OCI-LY7 (cell line): ENCODE measurements around the gene SLC44A3.

Source experiments
- CTCF ChIP-seq: fragments of 200-600 bp; sonication (generic); conservative IDR thresholded peaks from 2 replicates; pipeline ENCODE4 v1.5.1; 2014; ENCODE audit warnings: mild to moderate bottlenecking, antibody characterized with exemption, low read length, moderate library complexity, mixed read lengths
- EZH2phosphoT487 ChIP-seq: fragments of 200-600 bp; sonication (generic); IDR thresholded peaks from 2 replicates; pipeline ENCODE4 v1.6.1; 2018; ENCODE audit warnings: low read depth, borderline replicate concordance, mild to moderate bottlenecking, mixed run types, antibody characterized with exemption, low read length, moderate library complexity, mixed read lengths

- TF ChIP-seq CTCF (no peak), EZH2phosphoT487 (no peak)
These were observed 106.8 kb downstream of the SLC44A3 start, which contains the start of gene CNN3 for GRCh38 chr1:94926915-94927404.
